Raji (cell line): Measurements from ENCODE around the gene TRIM9.

Experiments used
- POLR2A ChIP-seq: IDR thresholded peaks from 2 replicates; pipeline ENCODE4 v1.6.1; 2011; ENCODE audit warnings: low read depth, low read length, control low read depth; ENCODE audit not compliant: insufficient read depth

TRIM9 gene

DNA sequence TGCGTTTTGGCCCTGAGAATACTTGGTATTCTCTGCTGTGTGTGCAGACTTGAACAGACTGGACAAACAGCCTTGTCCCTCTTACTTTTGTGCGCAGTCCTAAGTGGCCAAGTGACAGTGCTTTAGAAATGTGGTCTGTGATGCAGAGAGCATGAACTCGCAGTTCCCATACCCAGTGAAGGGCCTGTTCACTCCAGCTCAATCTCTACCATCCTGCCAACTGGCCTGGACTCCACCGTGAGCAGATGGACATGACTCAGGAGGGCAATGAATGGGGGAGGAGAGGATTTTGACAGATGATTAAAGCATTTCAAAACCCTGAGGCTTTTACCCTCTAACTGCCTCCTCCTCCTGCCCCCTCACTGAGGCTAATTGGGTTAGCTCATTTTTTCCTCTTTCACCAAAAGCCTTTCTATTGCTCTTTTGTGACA, 88.1 kb downstream of the TRIM9 start:
- no peak for TF ChIP-seq POLR2A

DNA sequence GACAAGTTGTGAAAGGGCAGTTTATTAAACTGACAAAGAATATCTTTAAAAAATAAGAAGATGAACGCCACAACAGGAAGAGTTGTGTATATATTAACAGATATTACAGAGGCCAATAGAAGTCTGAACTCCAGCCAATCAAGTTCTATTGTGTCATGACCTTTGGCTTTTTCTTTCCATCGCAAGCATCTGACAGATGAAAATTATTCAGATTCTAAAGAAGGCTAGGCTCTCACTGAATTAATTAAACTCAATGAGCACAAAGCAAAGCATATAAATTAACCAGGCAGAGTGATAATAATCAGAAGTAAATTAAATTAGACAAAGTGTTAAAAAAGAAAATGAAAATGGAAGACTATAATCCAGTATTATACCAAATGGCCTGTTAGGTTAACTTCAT, 88.6 kb downstream of the TRIM9 start:
- no peak for TF ChIP-seq POLR2A

DNA sequence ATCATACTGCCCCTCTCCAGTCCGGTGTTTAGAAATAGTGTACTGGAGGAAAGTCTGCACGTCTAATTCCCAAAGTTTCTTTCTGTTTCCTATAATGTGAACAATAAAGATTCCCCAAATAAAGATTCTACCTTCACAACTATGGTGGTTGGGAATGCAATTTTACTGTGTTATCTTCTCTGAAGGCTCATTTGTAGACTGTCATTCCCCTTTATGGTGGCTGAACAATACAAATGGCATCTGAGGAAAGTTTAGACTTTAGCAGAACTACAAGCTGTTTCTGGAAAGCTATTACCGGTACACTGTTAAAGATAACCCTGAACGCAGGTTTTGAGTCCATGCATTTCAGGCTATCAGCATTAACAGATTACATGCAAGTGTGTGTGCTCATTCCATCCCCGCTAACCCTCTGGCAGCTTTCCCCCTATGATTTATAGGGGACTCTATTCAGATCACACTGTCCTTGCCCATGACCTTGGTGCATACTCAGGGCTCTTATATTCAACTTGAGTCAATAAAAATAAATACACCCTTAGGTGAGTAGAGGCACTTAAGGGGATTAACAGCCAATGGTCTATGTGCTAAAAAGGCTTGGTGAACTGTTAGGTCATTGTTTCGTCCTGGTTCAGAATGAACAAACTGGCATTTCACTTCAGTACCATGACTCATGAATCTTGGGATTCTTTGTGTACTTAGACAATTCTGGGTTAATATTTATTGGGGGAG, 89.9 kb downstream of the TRIM9 start:
- TF ChIP-seq POLR2A: no peak

DNA sequence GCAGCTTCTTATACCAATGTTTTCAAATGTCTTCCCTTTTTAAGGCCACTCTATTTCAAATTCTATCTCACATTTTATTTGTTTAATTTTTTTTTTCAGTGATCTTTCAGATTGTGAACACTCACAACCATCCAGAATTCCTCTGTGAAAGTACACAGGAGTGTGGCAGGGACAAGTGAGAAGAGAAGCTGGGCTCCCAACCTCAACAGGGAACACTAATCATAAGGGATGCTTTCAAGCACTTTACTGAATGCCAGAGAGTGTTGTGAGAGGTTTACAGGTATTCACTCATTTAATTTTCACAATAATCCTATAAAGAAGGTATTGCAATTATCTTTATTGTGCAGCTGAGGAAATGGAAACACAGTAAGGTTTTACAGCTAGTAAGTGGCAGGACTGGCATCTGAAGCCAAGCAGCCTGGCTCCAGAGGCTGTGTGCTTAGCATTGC, 90.5 kb downstream of the TRIM9 start:
- no peak for TF ChIP-seq POLR2A

DNA sequence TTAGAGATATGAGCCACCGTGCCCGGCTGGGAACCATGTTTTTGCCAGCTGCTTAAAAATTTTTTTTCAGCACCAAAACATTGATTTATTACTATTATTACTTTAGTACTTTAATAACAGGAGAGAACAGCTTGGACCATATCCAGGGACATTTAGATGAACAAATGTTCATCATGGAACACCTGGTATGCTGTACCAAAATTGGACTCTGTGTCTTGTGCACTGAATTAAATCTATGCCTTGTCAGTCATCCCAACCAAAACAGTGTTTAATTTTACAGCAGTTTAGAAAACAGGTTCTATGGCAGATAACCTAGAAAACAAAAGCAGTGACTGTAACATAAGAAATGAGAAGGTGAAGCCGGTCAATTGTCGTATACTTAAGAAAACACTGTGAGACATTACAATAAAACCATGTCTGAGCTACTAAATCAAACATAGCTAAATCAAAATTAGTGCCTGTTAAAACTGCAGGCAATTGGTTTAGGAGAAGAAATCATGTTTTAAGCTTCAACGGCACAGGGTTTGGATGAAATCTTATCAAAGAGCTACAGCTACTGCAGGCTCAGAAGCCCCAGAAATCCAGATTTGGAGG, 92.4 kb downstream of the TRIM9 start:
- TF ChIP-seq POLR2A: no peak

DNA sequence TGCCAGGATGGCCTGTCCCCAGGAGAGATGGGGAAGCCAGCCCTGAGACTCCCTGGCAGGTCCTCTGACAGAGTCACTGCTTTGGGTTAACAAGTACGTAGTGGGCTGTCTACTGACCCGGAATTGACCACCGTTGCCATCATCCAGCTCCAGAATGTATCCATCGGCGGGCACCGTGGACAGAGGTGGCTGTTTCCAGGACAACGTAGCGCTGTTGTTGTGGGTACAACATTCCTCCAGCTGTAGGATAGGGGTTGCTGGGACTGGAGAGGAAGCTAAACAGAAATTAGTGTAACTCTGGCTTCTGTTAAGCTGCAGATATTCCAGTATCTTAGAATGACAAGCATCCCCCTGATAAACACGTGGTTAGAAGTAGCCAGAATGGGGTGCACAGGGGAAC, 94.3 kb downstream of the TRIM9 start:
- no peak for TF ChIP-seq POLR2A

DNA sequence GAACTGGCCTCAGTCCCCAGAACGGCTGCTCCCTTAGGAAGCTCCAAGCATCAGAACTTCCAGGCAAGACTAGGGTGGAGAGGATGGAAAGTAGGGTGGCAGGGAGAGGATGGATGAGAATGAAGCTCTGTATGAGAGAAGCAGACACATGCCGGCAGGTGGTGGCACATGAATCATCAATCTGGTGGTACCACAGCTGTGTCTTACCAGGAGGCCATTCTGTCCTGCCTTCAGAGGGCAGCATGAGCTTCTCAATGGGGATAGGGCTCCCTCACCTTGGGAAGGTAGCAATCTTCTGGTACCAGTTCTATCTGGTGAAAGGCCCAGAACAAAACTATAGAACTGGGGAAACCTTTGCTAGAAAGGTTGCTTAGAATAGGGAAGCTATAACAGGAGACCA, 95.2 kb downstream of the TRIM9 start:
- TF ChIP-seq POLR2A: no peak

DNA sequence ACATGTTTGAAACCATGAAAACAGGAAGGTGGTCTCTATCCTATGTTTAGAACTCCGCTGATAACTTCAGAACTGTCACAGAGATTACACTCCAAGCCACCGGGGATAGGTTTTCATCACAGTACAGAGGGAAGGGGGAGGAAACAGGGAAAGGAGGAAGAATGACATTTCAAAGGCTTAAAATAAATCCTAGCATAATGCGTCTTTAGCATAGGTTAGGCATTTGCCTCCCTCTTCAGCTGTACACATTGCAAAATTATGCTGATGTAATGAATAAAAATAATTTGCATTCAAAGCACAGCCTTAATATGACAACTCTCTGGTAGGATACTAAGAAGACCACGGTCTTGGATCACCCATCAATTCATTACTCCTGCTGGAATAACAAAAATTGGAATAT, 96.3 kb downstream of the TRIM9 start:
- no peak for TF ChIP-seq POLR2A

DNA sequence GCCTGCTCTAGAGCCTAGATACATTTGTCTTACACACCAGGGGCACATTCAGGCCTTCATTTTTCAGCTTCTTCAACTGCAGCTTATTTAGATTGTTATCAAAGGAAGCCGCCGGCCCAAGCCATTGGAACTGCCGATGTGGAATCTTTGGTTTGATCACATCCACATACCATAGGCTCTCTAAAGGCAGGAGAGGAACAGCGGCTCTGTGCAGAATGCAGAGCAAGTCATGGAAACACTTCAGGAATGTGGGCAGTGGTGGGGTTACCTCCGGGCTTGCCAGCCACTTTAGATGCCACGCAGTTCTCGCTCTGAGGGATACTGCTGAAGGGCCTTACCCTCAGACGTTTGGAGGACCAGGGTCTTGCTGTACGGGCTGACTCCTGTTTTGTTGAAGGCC, 97.2 kb downstream of the TRIM9 start:
- no peak for TF ChIP-seq POLR2A

DNA sequence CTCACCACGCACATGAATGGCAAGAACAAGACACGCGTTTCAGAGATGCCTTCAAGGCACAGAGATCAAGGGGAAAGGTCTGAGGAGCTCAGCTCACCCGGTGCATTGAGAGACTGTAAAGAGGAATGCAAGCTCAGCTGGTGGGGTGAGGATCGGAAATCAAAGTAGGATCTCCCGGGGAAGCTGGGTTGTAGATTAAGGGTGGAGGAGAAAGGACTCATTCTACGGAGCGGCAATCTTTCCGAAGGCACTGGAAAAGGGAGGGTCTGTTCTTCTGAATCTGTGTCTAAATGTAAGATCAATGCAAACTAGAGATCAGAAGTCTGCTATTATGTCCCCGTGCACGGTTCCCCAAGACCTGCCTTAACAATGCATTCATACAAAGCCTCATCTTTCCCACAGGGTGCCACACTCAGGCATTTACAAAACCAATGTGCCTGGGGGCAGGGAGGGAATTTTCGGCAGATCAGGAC, 109.0 kb downstream of the TRIM9 start:
- TF ChIP-seq POLR2A: no peak

DNA sequence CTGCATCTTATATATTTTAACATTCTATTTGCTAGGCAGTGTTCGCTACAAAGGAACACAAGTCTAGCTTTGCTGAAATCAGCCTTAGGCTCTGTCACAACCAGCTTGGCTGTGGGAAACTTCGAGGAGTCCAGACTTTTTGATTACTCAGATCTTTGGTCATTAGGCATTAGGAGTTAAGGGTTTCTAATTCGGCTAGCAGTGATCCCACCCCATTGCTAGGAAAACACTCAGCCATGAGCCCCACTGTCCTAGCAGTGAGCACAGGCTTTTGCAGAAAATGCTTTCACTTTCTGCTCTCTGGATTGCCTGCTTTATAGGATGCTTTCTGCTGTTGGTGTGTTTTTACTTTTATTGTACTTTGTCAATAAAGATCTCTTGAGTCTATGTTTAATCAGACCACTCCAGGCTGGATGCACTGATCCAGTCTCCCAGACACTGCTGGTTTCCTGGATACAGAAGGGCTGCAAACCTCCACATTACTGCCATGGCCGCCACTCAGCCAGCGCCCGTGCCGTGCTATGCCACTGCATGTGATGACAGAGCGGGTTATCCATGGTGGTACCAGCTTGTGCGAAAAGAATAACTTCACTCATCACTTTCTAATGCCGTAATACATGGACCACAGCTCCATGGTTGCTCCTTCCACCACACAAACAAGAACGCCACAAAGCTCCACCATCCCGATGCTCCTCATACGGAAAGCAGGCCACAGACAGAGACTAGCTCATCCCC, 109.6 kb downstream of the TRIM9 start:
- TF ChIP-seq POLR2A: no peak

DNA sequence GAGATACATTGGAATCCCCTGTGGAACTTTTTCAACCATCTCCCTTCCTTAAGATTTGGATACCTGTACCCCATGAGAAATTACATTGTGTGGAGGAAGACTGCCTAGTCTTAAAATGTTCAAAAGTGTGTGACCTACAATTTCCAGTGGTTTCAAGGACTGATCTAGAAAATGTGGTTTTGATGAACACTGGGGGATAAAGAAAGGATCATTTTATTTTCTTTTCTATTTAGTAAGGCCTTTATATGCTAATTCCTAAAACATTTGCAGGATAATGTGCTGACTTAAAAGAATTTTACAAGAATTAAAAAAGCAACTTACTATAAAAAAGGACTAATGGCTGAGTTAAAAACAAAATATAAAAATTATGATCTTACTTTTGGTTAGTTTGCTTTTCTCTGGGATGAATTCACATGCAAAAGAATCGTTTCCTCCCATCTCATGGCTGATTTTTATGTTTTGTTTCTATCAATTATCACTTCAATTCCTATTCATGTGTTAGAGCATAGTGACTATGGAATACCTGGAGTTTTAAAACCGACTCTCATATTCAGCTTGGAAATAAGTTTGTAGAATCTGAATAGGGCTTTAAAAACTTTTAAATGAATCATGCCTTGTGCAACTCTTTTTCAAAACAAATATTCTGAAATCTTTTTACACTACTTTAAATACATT, 110.7 kb downstream of the TRIM9 start:
- no peak for TF ChIP-seq POLR2A

DNA sequence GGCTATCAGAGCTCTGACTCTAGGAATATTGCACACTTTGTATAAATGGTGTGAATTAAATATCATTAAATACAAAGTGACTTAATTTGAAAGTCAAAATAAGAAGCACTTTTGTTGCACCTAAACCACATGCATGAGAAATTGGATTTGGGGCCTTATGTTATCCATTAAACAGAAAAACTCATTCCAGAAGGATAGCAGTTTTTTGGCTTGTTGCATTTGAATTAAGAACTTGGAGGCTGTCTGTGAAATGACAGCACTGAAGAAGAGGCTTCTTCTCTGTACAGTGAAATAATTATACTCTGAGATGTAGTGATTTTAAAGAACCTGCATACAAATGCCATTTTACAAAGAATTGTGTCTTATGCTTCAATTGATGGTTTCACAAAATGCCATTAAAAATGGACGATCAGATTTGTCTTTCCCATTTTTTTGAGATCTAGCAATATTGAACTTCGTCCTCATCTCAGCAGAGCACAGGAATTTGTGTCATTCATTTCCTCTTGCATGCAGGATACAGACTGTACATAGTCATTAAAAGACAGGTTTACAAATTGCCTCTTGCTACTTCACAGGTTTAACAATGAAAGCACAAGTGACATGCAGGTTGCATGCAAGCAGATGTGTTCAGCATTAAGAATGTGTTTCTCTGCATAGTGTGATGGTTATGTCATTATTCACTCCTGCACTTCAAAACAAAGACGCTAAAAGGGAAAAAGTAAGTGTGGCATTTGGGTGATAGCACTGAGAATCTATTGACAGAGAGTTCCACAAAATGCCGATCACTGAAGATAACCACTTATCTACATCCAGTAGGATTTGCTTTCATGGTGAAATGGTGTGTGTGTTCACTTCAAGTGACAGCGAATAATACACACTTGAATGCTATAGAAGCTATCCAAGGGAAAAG, 114.7 kb downstream of the TRIM9 start:
- TF ChIP-seq POLR2A: no peak

DNA sequence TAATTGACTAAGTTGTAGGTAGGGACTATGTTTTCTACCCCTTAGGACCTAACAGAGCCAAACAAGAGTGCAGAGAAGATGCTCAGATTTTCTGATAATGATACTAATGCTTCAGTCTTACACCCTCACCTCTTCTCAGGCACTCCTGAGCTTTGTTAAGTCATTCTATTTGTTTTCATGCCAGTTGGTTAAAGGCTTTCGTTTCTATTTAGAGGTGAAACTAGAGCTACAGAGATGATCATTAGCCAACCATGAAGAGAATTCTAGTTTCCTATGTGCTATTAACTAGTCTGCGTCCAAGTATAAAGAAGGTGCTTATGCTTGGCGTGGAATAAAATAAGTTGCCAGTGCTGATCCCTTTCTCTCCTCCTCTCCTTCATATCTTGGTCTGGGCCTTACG, 116.0 kb downstream of the TRIM9 start:
- TF ChIP-seq POLR2A: no peak

DNA sequence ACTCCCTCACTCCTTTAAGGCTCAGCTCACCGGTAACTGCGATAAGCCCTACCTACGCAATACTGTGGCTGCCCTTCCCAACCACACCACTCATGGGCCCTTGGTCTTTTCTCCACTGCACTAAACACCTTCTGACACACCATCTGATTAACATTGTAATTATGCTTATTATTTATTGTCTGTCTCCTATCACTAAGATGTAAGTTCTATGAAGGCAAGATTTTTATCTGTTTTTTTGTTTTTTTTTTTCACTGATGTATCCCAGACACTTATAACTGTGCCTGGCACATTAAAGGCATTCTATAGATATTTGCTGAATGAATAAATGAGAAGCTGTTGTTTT, 116.4 kb downstream of the TRIM9 start:
- no peak for TF ChIP-seq POLR2A
